GM21390 (cell line): ENCODE measurements around the gene CHTF18.

ENCODE experiments used
- ATAC-seq: cut with Tn5 transposase; IDR thresholded peaks from one replicate; pipeline ENCODE4 v1.9.1; 2021; ENCODE audit not compliant: unreplicated experiment

CHTF18 gene

DNA sequence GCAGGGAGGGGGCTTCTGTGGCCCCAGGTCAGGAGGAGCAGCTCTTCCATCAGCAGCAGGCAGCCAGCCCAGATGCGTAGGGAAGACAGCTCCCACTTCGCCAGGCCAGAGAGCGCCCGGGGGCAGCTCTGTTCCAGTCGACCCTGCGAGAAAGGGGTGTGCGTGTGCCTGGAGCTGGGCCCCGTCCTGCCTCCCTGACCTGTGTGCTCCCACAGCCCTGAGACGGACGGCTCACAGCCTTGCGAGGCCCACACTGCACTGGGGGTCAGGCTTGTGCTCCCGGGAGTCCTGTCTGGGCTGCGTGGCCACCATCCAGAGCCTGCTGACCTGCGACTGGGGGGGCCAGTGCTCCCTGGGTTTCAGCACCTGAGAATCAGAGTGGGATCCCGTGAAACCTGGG, 28.4 kb upstream of the CHTF18 start:
- no peak for ATAC-seq

DNA sequence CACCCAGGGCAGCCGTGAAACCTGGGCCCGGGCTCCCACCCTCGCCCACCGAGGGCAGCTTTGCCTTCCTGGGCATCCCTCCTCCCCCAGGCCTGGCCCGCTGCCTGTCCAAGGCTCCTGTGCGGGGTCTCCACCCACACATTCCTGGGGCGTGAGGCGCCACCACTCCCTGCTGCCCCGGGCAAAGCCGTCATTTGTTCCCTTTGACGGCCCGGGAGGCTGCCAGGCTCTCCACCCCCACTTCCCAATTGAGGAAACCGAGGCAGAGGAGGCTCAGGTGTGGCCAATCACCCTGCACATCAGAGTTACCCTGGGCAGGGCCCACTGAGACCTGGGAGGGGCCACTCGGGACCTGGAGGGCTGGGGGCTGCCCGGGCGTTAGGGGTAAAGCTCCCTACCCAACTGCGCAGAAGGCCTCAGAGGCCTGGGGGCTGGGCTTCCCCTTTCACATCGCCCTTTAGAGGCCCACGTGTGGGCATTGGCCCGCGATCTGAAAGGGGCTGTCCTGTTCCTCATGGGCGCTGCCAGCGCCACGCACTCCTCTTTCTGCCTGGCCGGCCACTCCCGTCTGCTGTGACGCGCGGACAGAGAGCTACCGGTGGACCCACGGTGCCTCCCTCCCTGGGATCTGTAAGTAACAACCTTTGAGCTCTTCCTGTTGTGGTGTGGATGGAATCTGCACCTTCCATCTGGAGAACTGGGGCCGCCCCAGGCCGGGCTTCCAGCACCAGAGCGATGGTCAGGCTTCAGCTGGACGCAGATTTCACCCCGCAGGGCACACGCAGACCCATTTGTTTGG, 27.7 kb upstream of the CHTF18 start, which contains the start of gene MSLN:
Gene MSLN, plus strand, starts transcription at position 190 of the 799 bp plus-strand sequence. CDS start 1,947 bp downstream, outside the sequence.
- ATAC-seq = no peak

DNA sequence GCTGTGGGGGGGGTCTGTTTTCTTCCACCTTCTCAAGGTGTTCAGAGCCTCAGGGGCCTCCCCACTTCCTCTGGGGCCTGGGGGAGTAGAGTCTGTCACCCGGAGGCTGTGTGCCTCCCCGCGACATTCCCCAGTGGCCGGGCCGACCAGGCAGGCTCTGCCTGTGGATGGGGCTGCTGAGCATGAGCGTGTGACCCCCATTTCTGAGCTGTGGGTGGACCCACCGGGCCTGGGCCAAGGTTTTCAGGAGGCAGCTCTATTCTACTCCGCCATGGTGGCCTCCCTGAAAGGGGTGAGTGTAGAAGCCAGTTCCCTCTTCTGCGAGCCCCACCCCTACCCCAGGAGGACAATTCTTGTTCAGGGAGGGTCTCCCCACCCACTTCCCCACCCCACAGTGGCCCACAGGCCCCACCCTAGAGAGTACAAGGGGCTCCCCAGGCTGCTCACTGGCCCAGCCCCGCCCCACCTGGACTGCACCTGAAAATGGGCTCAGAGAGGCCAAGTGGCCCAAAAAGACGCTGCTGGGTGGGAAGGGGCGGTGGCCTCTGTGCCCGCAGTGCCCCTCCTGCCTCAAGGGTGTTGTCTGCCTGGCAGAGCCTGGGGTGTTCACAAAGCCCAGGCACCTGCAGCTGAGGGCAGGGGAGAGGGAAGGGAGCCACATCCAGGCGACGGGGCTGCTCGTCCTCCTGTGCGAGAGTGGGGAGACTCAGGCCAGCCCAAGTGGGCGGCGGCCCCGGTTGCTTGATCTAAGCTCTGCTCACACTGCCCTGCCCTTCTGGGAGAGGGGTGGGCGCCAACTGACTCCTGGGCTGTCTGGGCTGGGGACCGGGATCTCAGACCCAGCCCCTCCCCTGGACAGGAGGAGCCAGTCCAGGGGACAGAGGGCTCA, 26.6 kb upstream of the CHTF18 start:
- no peak for ATAC-seq

DNA sequence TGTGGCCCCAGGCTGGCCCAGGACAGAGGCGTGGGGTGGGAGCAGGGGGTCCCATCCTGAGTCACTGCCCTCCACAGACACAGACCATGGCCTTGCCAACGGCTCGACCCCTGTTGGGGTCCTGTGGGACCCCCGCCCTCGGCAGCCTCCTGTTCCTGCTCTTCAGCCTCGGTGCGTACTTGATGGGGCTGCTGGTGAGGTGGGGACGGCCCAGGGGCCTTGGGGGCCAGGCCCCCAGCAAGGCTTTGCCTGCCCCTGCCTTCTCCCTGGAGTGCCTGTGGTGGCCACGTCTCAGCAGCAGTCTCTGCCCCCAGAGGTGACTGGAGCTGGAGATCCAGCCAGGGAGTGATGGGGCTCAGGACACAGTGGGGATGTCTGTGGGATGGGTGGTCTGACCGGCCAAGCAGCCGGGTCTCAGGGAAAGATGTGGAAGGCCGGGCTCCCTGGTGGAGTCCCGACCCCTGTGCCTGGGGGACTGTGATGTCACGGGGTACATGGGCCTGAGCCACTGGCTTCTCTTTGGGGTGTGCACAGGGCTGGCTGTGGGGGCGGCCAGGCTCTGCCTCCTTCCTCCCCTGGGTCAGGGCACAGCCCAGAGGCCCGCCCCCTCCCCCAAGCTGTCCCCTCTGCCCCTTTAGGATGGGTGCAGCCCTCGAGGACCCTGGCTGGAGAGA, 25.7 kb upstream of the CHTF18 start:
- ATAC-seq = no peak

DNA sequence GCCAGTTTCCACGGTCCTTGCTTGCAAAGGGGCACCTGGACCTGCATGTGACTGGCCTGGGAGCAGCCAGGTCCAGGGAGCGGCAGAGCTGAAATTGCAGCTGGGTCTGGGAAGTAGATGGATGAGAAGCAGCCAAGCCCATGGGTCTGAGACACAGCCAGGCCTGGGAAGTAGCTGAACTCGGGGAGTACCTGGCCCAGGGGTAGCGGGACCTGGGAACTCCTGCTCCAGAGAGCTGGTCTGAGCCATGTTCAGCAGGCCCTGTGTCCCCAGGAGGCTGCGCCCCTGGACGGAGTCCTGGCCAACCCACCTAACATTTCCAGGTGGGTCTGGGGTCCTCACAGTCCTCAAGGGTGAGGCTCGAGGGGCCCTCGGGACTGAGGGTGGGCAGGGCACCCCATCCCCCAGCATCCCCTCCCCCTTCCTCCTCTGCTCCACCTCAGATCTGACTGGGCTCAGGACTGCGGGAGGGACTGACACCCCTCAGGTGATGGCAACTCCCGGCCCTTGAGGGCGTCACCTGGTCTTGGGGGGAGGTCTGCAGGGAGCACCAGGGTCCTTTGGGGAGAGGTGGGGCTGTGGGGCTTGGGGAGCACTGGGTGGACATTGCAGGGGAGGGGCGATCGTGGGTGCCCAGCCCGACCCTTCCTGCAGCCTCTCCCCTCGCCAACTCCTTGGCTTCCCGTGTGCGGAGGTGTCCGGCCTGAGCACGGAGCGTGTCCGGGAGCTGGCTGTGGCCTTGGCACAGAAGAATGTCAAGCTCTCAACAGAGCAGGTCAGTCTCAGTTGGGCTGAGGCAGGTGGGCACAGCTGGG, 24.8 kb upstream of the CHTF18 start:
- no peak for ATAC-seq

DNA sequence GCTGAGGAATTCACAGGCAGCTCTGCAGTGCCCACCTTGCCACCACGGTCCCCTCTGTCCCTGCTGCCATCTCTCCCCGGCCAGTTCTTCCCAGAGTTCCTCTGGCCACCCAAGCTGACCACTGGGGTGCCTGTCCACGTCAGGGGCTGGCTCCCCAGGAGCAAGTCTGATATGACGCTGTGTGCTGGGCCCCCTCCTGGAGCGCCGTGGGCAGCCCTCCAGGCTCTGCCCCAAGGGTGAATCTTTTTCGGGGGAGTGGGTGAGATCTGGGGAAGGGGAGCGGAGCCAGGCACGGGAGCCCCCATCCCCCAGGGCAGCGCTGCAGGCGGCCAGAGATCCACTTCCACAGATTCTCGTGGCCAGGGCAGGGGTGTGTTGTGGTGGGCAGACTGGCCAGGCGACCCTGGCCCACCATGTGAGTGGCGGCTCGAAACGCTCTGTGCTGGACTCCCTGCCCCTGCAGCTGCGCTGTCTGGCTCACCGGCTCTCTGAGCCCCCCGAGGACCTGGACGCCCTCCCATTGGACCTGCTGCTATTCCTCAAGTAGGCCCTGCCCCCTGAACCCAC, 24.2 kb upstream of the CHTF18 start:
- ATAC-seq = no peak

DNA sequence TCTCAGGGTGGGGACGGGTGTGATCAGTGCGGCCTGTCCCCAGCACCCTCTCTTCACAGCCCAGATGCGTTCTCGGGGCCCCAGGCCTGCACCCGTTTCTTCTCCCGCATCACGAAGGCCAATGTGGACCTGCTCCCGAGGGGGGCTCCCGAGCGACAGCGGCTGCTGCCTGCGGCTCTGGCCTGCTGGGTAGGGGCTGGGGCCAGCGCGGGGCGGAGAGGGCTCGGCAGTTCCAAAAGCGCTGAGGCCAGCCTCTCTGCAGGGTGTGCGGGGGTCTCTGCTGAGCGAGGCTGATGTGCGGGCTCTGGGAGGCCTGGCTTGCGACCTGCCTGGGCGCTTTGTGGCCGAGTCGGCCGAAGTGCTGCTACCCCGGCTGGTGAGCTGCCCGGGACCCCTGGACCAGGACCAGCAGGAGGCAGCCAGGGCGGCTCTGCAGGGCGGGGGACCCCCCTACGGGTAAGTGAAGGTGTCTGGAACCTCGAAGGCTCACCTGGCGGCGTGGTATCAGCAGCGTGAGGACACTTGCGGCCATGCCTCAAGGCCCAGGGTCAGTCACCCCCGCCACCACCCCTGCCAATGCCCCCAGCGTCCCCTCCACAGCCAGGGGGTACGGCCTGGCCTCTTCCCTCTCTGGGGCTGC, 23.5 kb upstream of the CHTF18 start:
- no peak for ATAC-seq

DNA sequence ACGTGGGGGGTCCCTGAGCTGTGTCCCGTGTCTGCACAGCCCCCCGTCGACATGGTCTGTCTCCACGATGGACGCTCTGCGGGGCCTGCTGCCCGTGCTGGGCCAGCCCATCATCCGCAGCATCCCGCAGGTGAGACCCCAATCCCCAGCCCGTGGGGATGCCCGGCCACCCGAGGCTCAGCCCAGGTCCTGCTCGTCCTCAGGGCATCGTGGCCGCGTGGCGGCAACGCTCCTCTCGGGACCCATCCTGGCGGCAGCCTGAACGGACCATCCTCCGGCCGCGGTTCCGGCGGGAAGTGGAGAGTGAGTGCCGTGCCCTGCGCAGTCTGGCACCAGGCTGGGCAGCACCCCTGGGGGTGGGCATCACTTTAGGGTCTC, 22.9 kb upstream of the CHTF18 start:
- ATAC-seq = no peak

DNA sequence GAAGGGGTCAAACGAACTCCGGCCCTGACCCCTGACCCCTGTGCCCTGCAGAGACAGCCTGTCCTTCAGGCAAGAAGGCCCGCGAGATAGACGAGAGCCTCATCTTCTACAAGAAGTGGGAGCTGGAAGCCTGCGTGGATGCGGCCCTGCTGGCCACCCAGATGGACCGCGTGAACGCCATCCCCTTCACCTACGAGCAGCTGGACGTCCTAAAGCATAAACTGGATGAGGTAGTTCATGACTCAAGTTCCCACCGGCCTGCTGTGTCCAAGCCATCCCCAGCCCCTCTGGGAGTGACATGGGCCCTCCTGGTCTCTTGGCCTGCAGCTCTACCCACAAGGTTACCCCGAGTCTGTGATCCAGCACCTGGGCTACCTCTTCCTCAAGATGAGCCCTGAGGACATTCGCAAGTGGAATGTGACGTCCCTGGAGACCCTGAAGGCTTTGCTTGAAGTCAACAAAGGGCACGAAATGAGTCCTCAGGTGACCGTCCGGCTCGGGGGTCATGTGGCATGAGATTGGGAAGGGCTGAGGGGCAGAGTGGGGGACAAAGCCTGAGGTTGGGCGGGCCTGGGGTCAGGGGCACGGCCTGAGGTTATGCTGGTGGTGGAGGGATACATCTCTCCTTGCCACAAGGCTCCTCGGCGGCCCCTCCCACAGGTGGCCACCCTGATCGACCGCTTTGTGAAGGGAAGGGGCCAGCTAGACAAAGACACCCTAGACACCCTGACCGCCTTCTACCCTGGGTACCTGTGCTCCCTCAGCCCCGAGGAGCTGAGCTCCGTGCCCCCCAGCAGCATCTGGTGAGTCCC, 22.2 kb upstream of the CHTF18 start:
- no peak for ATAC-seq

DNA sequence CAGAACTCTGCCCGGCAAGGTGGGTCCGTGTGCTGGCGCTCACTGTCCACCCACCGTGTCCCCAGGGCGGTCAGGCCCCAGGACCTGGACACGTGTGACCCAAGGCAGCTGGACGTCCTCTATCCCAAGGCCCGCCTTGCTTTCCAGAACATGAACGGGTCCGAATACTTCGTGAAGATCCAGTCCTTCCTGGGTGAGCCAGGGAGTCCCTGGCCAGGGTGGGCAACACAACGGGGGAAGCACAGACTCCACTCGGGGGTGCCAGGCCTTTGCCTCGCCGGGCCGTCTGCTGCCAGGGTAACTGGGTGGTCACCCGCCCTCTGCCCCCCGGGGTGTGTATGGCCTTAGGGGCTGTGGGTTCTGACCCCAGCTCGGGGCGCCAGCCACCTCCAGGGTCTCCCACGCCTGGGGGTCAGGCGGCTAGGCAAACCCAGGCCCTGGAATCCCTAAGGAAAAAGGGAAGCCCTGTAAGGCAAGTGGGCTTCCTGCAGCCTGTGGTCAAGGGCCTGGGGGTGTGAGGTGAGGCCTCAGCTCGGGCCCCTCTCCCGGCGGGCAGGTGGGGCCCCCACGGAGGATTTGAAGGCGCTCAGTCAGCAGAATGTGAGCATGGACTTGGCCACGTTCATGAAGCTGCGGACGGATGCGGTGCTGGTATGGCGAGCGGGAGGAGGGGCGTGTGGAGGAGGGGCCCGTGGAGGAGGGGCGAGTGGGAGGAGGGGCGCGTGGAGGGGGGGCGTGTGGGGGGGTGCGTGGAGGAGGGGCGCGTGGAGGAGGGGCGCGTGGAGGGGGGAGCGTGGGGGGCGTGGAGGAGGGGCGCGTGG, 21.4 kb upstream of the CHTF18 start:
- ATAC-seq = no peak

DNA sequence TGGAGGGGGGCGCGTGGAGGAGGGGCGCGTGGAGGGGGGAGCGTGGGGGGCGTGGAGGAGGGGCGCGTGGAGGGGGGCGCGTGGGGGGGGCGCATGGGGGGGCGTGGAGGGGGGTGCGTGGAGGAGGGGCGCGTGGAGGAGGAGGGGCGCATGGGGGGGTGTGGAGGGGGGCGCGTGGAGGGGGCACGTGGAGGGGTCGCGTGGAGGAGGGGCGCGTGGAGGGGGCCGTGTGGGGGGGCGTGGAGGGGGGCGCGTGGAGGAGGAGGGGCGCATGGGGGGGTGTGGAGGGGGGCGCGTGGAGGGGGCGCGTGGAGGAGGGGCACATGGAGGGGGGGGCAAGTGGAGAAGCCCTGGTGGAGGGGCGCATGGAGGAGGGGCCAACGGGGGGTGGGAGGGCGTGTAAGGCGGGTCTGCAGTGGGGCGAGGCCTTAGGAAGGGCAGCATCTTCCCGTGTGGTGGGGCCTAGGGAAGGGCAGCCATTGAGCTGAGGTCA, 20.6 kb upstream of the CHTF18 start:
- no peak for ATAC-seq

DNA sequence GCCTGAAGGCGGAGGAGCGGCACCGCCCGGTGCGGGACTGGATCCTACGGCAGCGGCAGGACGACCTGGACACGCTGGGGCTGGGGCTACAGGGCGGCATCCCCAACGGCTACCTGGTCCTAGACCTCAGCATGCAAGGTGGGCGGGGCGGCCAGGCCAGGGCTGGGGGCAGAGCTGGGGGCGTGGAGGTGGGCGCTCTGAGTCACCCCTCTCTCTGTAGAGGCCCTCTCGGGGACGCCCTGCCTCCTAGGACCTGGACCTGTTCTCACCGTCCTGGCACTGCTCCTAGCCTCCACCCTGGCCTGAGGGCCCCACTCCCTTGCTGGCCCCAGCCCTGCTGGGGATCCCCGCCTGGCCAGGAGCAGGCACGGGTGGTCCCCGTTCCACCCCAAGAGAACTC, 20.0 kb upstream of the CHTF18 start:
- ATAC-seq = no peak

DNA sequence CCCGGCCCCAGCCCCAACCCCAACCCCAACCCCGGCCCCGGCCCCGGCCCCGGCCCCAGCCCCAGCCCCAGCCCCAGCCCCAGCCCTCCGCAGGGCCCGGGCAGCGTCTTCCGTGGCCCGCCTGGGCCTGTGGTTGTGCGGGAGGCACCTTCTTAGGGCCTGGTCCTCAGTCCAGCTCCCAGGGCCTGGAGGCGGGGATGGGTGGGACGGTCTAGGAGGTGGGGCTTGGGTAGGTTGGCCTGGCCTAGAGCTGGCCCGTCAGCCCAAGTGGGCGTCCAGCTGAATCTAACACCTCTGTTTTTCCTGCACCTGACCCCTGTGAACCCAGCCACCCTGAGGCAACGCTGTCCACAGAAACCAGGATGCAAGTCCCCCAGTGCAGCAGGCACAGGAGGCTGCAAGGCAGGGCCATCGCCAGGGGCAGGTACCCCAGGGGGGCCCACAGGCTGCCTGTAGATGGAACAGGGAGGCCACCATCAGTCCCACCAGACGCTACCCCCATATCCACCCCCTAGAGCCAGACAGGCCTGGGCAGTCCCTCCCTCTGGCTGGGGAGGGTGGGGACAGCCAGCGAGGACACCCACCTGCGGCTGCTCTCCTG, 19.1 kb upstream of the CHTF18 start:
- no peak for ATAC-seq

DNA sequence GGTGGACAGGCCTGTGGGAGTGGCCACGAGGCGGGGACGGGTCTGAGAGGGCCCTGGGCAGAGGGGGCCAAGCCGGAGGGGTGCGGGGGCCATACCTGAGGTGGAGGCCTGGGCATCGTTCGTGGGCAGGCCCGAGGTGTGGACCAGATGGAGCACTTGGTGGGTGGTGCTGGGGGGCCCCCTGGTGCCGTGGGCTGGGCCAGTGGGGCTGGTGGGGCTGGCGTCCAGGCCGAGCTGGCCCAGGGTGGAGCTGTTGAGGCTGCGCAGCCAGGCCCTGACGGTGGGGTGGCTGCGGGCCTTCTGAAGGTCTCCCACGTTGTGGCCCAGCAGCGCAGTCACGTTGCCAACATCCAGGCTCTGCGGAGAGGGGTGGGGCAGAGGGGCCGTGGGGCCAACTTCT, 18.5 kb upstream of the CHTF18 start:
- no peak for ATAC-seq

DNA sequence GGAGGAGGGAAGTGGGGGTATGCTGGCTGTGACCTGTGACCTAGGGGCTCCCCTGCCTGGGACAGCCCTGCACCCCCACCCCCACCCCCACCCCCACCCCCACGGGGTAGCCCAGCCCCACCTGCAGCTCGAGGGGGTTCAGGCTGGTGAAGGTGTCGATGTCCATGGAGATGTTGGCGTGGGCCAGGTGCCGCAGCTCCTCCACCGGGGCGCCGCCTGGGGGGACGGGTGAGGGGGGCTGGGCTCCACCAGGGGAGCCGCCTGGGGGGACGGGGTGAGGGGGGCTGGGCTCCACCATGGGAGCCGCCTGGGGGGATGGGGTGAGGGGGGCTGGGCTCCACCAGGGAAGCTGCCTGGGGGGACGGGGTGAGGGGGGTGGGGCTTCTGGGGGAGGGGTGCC, 18.0 kb upstream of the CHTF18 start:
- ATAC-seq = no peak

DNA sequence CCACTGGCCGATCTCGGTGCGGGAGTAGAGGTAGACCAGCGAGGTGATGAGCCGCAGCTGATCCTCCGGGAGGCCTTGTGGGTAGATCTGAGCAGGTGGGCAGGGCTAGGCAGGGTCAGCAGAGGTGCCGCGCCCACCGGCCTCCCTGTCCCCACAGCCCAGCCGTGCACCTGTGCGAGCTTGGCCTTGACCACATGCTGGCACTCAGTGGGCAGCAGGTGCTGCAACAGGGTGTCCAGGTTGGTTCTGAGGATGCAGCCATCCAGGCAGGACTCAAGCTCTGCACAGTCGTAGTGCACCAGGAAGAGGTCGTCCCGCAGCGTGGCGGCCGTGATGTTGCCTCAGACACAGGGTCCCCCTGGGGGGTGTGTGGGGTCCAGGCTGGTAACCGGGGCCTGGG, 15.5 kb upstream of the CHTF18 start:
- ATAC-seq = no peak

DNA sequence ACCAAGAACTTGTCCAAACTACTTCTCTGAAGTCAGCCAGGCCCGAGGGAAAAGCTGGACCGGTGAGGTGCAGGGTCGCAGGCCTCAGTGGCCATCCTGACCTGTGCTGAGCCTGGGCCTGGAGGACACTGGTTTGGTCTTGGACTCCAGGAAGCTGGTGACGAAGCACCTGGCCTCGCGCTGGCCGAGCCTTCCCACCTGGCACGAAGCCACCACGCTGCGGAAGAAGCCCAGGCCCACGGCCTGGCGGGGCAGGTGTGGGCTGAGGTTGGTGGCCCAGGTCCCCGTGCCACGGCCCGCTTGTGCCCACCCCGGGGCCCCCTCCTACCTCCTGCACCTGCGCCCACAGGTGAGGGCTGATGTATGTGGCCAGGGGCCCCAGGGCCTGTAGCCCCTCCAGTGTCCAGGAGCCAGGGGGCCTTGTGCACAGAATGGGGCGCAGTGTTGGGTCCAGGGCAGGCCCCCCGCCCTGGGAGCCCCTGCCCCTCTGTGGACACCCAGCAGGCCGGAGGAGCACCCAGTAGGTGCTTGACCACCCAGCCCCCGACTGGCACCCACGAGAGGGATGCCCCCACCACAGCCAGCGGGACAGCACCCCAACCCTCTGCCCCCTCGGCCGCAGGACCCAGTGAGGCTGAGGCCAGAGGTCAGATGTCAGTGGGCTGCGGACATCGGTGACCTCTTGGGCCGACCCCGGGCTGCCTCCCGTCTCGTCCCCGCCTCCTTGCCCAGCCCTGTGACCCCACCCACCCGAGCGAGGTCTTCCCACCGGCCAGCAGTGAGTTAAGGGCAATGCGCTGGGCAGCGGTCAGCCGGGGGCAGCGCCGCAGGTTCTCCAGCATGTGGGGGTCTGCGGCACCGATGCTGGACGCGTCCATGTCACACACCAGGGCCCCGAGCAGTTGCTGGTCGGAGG, 14.1 kb upstream of the CHTF18 start:
- ATAC-seq = no peak
